ENCODE results near the gene CYSTM1. TPM values are rescaled to one million over a fixed set of nuclear protein-coding genes. Genes with fewer than 3 reads are reported as not detected.

CYSTM1 gene
- total and polyA plus RNA-seq, 2 of the 8 experiments (the other 6 are each of a cell fraction or from before 2014, with no cell fraction given) = 25.0 to 47.8 TPM

DNA sequence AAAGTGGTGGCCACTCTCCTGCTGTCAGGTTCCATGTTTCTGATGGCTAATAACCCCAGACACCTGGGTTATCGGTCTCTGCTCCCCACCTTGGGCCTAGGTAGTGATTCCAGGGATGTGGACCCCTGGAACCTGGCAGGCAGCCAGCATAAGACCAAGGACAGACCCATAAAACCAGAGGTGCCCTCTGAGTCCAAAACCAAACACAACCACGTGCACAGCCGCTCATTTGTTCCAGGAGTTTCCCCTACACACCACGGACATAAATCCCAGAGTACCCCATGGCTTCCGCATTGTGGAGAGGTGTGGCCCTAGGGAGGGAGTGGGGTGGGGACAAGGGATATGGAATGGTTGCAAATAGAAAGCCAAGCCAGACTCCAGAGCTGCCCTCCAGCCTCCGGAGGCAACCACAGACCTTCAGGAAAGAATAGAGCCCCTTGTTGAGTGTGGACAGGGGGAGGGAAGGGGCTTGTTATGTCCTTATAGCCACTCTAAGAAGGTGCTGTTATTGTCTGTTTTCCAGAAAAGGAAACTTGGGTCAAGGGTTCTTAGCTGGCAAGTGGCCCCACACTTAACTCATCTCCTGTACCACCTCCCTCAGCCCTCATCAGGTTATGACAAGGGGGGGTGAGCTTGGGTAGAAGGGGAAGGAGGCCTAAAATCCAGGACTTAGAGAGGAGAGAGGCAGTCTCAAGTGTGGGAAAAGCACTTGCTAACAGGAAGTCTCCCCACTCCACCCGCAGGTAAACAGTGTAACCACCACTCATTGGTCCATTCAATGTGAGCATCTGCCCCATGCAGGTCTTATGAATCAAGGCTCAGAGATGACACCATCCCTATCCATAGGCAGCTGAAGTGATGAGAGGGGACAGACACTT is 23.6 kb upstream of the CYSTM1 start (continued):
- TF ChIP-seq ASH2L (IDR thresholded peaks at IDR 0.05; ENCODE audit: low read length) (no peak), RXRA (IDR thresholded peaks at IDR 0.05; ENCODE audit: insufficient read depth, low read depth, low read length) (no peak), HDAC2 (IDR thresholded peaks at IDR 0.05; ENCODE audit: borderline replicate concordance in 1 of 2, low read depth in 2 of 2, low read length in 2 of 2) (no peak), E2F6 (IDR thresholded peaks at IDR 0.05) (no peak), TAF7 (optimal IDR thresholded peaks at IDR 0.05; ENCODE audit: borderline replicate concordance, low read depth, low read length) (no peak), YY1 (IDR thresholded peaks at IDR 0.05; ENCODE audit: low read depth, low read length) (no peak)

Data from H1 (cell line).